Endodermal cell (in vitro differentiated cells): ENCODE data around the gene ELAVL1. TPM values are rescaled to one million over a fixed set of nuclear protein-coding genes. Genes with fewer than 3 reads are reported as not detected.

ENCODE experiments used
- DNase-seq: peaks from one replicate; pipeline ENCODE4 v3.0.0-alpha.2; 2017
- H3K27ac ChIP-seq: 2 replicates; pipeline ENCODE4 v1.5.1; 2013; ENCODE audit warnings: mild to moderate bottlenecking, low read depth, low read length, moderate library complexity
- H3K27me3 ChIP-seq: 2 replicates; pipeline ENCODE4 v1.6.1; 2013; ENCODE audit warnings: mild to moderate bottlenecking, low read length, moderate library complexity; ENCODE audit not compliant: insufficient read depth, control insufficient read depth, poor library complexity, severe bottlenecking
- H3K36me3 ChIP-seq: 2 replicates; pipeline ENCODE4 v1.7.0; 2013; ENCODE audit warnings: mild to moderate bottlenecking, low read length, moderate library complexity; ENCODE audit not compliant: control insufficient read depth, insufficient read depth
- H3K4me1 ChIP-seq: one replicate; pipeline ENCODE4 v1.7.0; 2013; ENCODE audit warnings: low read length; ENCODE audit not compliant: control insufficient read depth, insufficient read depth
- H3K4me3 ChIP-seq: 2 replicates; pipeline ENCODE4 v1.5.1; 2013; ENCODE audit warnings: mild to moderate bottlenecking, low read length, moderate library complexity
- H3K9ac ChIP-seq: 2 replicates; pipeline ENCODE4 v1.6.1; 2013; ENCODE audit warnings: mild to moderate bottlenecking, low read length, moderate library complexity; ENCODE audit not compliant: poor library complexity, severe bottlenecking; ENCODE audit errors: extremely low read depth
- H3K9me3 ChIP-seq: 2 replicates; pipeline ENCODE4 v1.6.1; 2013; ENCODE audit warnings: mild to moderate bottlenecking, low read length, moderate library complexity; ENCODE audit not compliant: control insufficient read depth
- H3K27ac Mint-ChIP-seq: 2 replicates; pipeline ENCODE4 v1.8.0; 2020; ENCODE audit warnings: mixed read lengths
- H3K27me3 Mint-ChIP-seq: 2 replicates; pipeline ENCODE4 v1.8.0; 2021; ENCODE audit warnings: mild to moderate bottlenecking, mixed read lengths; ENCODE audit not compliant: insufficient read depth
- H3K36me3 Mint-ChIP-seq: 2 replicates; pipeline ENCODE4 v1.8.0; 2020; ENCODE audit warnings: low read depth, mixed read lengths
- H3K4me1 Mint-ChIP-seq: 2 replicates; pipeline ENCODE4 v1.8.0; 2020; ENCODE audit warnings: mixed read lengths
- H3K4me3 Mint-ChIP-seq: 2 replicates; pipeline ENCODE4 v1.8.0; 2020; ENCODE audit warnings: mild to moderate bottlenecking, moderate library complexity, mixed read lengths
- H3K9me3 Mint-ChIP-seq: 2 replicates; pipeline ENCODE4 v1.8.0; 2020; ENCODE audit warnings: mild to moderate bottlenecking, mixed read lengths
- CTCF ChIP-seq: fragments of 200-600 bp; sonication (generic); conservative IDR thresholded peaks from 2 replicates; pipeline ENCODE4 v1.5.0; 2021; ENCODE audit warnings: antibody characterized with exemption, mild to moderate bottlenecking
- WGBS, 2 experiments: methylation state at CpG; one replicate each; pipeline versions ENCODE4 v1.1.5 to v1.1.7; 2013; ENCODE audit warnings: missing lambda C conversion rate in 2 of 2, mixed read lengths in 1 of 2; ENCODE audit not compliant: insufficient coverage in 1 of 2, insufficient read length in 1 of 2; 5-methylcytosine and 5-hydroxymethylcytosine counted together
- total RNA-seq, 2 donors: library from RNA; stranded (reverse); fragmentation: NEBNext Ultra II Directional in 1 of 2; extraction: Animal tissue kit (Norgen Biotek cat#: 25700) in 1 of 2; gene quantifications; 2 replicates in 1 of 2; 3 replicates in 1 of 2; pipeline ENCODE4 v1.2.1, GENCODE V29; 2021

Gene ELAVL1
- total RNA-seq, 2 donors from 2014 or later, result 123 to 149 TPM

GRCh38 chr19:7926021-7926726 is 79.3 kb downstream of the ELAVL1 start, which contains the start of gene CTXN1:
TSS of gene CTXN1 (minus strand) at chr19:7926135. CDS start at chr19:7925538, 597 bp downstream.
- Histone ChIP-seq H3K36me3 (peaks cover 31% of the 10 kb centered on the region), H3K4me1 (peaks cover 3% of the 10 kb centered on the region), H3K9ac (peak within 1 kb of the TSS; percentile 33), H3K4me3 (peak within 1 kb of the TSS; percentile 74), H3K27ac (peak within 1 kb of the TSS; percentile 88), H3K27me3 (no peaks in the 10 kb centered on the region), H3K9me3 (no peaks in the 10 kb centered on the region)
- H3K27me3 Mint-ChIP-seq, result no peaks in the 10 kb centered on the region
- H3K27ac Mint-ChIP-seq, result peak within 1 kb of the TSS; percentile 93
- H3K4me3 Mint-ChIP-seq, result peak within 1 kb of the TSS; percentile 70
- H3K36me3 Mint-ChIP-seq, result peaks cover 19% of the 10 kb centered on the region
- peak; percentile 93 for DNase-seq
- WGBS, 2 experiments, result 12 to 30% methylated on average over 22 to 65 of the region's 65 CpGs
- TF ChIP-seq CTCF, result peak; percentile 38
- peaks cover 4% of the 10 kb centered on the region for H3K4me1 Mint-ChIP-seq
- no peaks in the 10 kb centered on the region for H3K9me3 Mint-ChIP-seq

GRCh38 chr19:7925171-7925851 is 80.1 kb downstream of the ELAVL1 start:
- Mint-ChIP-seq H3K27ac (peak overlapping the region; percentile 93), H3K36me3 (peaks cover 11% of the 10 kb centered on the region), H3K27me3 (no peaks in the 10 kb centered on the region), H3K4me1 (peaks cover 4% of the 10 kb centered on the region), H3K9me3 (no peaks in the 10 kb centered on the region), H3K4me3 (peak overlapping the region; percentile 70)
- WGBS, 2 experiments, result 0% methylated on average over 90 of the region's 98 CpGs; no CpG with 5 or more reads in 1 of the 2 experiments
- TF ChIP-seq CTCF, result peak; percentile 99
- Histone ChIP-seq H3K27me3 (no peaks in the 10 kb centered on the region), H3K36me3 (peaks cover 22% of the 10 kb centered on the region), H3K9me3 (no peaks in the 10 kb centered on the region), H3K4me1 (peaks cover 5% of the 10 kb centered on the region), H3K9ac (peak overlapping the region; percentile 25), H3K4me3 (peak overlapping the region; percentile 68), H3K27ac (peak overlapping the region; percentile 88)
- DNase-seq, result peak; percentile 98

GRCh38 chr19:7924651-7925170 is 80.7 kb downstream of the ELAVL1 start:
- Histone ChIP-seq H3K36me3 (peaks cover 21% of the 10 kb centered on the region), H3K27me3 (no peaks in the 10 kb centered on the region), H3K9ac (no peak overlapping the region), H3K4me3 (peak overlapping the region; percentile 68), H3K27ac (peak overlapping the region; percentile 44), H3K9me3 (no peaks in the 10 kb centered on the region), H3K4me1 (peaks cover 5% of the 10 kb centered on the region)
- 74 to 75% methylated on average over 17 to 29 of the region's 34 CpGs for WGBS, 2 experiments
- Mint-ChIP-seq H3K9me3 (no peaks in the 10 kb centered on the region), H3K4me1 (peaks cover 7% of the 10 kb centered on the region), H3K27ac (no peak overlapping the region), H3K4me3 (peak overlapping the region; percentile 70), H3K27me3 (peaks cover under 1% of the 10 kb centered on the region), H3K36me3 (peaks cover 11% of the 10 kb centered on the region)
- no peak for TF ChIP-seq CTCF
- DNase-seq, result no peak
